Measurements from ENCODE around the gene POPDC2. TPM values are rescaled to one million over a fixed set of nuclear protein-coding genes. Genes with fewer than 3 reads are reported as not detected.
"Not testable (repeated sequence)": the region's sequence is repeated elsewhere in the genome, so short reads cannot be mapped to it uniquely, and the experiment has no call there.

POPDC2 gene
- total RNA-seq, 1 experiment from 2014 or later, result 0.93 TPM

GRCh38 chr3:119596398-119596797, 64.0 kb downstream of the POPDC2 start:
- no peaks in the 10 kb centered on the region for H3K36me3 Mint-ChIP-seq (ENCODE audit: insufficient read depth, unreplicated experiment)
- TF ChIP-seq, protein P1, sequence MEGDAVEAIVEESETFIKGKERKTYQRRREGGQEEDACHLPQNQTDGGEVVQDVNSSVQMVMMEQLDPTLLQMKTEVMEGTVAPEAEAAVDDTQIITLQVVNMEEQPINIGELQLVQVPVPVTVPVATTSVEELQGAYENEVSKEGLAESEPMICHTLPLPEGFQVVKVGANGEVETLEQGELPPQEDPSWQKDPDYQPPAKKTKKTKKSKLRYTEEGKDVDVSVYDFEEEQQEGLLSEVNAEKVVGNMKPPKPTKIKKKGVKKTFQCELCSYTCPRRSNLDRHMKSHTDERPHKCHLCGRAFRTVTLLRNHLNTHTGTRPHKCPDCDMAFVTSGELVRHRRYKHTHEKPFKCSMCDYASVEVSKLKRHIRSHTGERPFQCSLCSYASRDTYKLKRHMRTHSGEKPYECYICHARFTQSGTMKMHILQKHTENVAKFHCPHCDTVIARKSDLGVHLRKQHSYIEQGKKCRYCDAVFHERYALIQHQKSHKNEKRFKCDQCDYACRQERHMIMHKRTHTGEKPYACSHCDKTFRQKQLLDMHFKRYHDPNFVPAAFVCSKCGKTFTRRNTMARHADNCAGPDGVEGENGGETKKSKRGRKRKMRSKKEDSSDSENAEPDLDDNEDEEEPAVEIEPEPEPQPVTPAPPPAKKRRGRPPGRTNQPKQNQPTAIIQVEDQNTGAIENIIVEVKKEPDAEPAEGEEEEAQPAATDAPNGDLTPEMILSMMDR (IDR thresholded peaks at IDR 0.05; ENCODE audit: unreplicated experiment), result no peak
- no peak overlapping the region for H3K27ac Mint-ChIP-seq (ENCODE audit: low read depth, unreplicated experiment)
- DNase-seq (ENCODE audit: unreplicated experiment), result no peak
- H3K4me3 Mint-ChIP-seq (ENCODE audit: unreplicated experiment), result no peak overlapping the region
- intact Hi-C loops (cut with micrococcal nuclease), result no loop called here
- H3K27me3 Mint-ChIP-seq (ENCODE audit: insufficient read depth, unreplicated experiment), result no peaks in the 10 kb centered on the region
- no peaks in the 10 kb centered on the region for H3K9me3 Mint-ChIP-seq (ENCODE audit: unreplicated experiment)
- BruUV-seq (replicated peaks), result no TSS peak
- CTCF ChIA-PET, result no interaction called here
- H3K4me1 Mint-ChIP-seq (ENCODE audit: insufficient read depth, unreplicated experiment), result no peaks in the 10 kb centered on the region
- POLR2A ChIA-PET, result no interaction called here

- H3K27ac Mint-ChIP-seq (ENCODE audit: low read depth, unreplicated experiment), result no peak overlapping the region
Observed at GRCh38 chr3:119595639-119596334, 64.6 kb downstream of the POPDC2 start.

DNA sequence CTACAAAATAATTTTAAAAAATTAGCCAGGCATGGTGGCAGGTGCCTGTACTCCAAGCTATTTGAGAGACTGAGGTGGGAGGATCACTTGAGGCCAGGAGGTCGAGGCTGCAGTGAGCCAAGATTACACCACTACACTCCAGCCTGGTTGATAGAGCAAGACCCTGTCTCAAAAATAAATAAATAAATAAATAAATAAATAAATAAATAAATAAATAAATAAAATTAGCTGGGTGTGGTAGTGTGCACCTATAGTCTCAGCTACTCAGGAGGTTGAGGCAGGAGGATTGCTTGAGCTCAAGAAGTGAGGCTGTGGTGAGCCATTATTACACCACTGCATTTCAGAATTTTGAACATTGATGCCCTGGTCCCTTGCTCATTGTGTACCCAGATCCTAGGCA, 65.5 kb downstream of the POPDC2 start:
- intact Hi-C loops (cut with micrococcal nuclease); H3K27ac Mint-ChIP-seq (ENCODE audit: low read depth, unreplicated experiment); H3K4me3 Mint-ChIP-seq (ENCODE audit: unreplicated experiment); H3K27me3 Mint-ChIP-seq (ENCODE audit: insufficient read depth, unreplicated experiment); CTCF ChIA-PET; BruUV-seq (replicated peaks); H3K4me1 Mint-ChIP-seq (ENCODE audit: insufficient read depth, unreplicated experiment); DNase-seq (ENCODE audit: unreplicated experiment); H3K9me3 Mint-ChIP-seq (ENCODE audit: unreplicated experiment); H3K36me3 Mint-ChIP-seq (ENCODE audit: insufficient read depth, unreplicated experiment): not testable (repeated sequence)
- POLR2A ChIA-PET, result interaction anchor here (0.7 kb wide), 1 partner anchor 125 kb away, joined by 3 read pairs; no protein-coding TSS in a partner anchor

More at GRCh38 chr3:119595639-119596334, 64.6 kb downstream of the POPDC2 start:
- BruUV-seq (replicated peaks), result no TSS peak
- H3K4me1 Mint-ChIP-seq (ENCODE audit: insufficient read depth, unreplicated experiment), result no peaks in the 10 kb centered on the region
- CTCF ChIA-PET, result no interaction called here
- TF ChIP-seq, protein P1 (IDR thresholded peaks at IDR 0.05; ENCODE audit: unreplicated experiment), result no peak
- H3K9me3 Mint-ChIP-seq (ENCODE audit: unreplicated experiment), result no peaks in the 10 kb centered on the region
- DNase-seq (ENCODE audit: unreplicated experiment), result no peak
- POLR2A ChIA-PET, result no interaction called here
- no peaks in the 10 kb centered on the region for H3K27me3 Mint-ChIP-seq (ENCODE audit: insufficient read depth, unreplicated experiment)
- H3K4me3 Mint-ChIP-seq (ENCODE audit: unreplicated experiment), result no peak overlapping the region
- intact Hi-C loops (cut with micrococcal nuclease), result no loop called here
- no peaks in the 10 kb centered on the region for H3K36me3 Mint-ChIP-seq (ENCODE audit: insufficient read depth, unreplicated experiment)

- no TSS peak for BruUV-seq (replicated peaks)
- H3K4me3 Mint-ChIP-seq (ENCODE audit: unreplicated experiment), result no peak overlapping the region
- no peak for DNase-seq (ENCODE audit: unreplicated experiment)
- intact Hi-C loops (cut with micrococcal nuclease), result no loop called here
- peaks cover 8% of the 10 kb centered on the region for H3K9me3 Mint-ChIP-seq (ENCODE audit: unreplicated experiment)
- H3K27ac Mint-ChIP-seq (ENCODE audit: low read depth, unreplicated experiment), result peak overlapping the region; percentile 8
- H3K36me3 Mint-ChIP-seq (ENCODE audit: insufficient read depth, unreplicated experiment), result no peaks in the 10 kb centered on the region
- POLR2A ChIA-PET, result no interaction called here
- CTCF ChIA-PET, result no interaction called here
- TF ChIP-seq, protein P1 (IDR thresholded peaks at IDR 0.05; ENCODE audit: unreplicated experiment), result no peak
- H3K4me1 Mint-ChIP-seq (ENCODE audit: insufficient read depth, unreplicated experiment), result no peaks in the 10 kb centered on the region
- H3K27me3 Mint-ChIP-seq (ENCODE audit: insufficient read depth, unreplicated experiment), result peaks cover 11% of the 10 kb centered on the region
Observed at GRCh38 chr3:119594066-119594465, 66.3 kb downstream of the POPDC2 start.

GRCh38 chr3:119592861-119593260, 67.5 kb downstream of the POPDC2 start:
- POLR2A ChIA-PET, result no interaction called here
- Mint-ChIP-seq H3K27ac (ENCODE audit: low read depth, unreplicated experiment) (no peak overlapping the region), H3K9me3 (ENCODE audit: unreplicated experiment) (peaks cover 8% of the 10 kb centered on the region), H3K4me3 (ENCODE audit: unreplicated experiment) (no peak overlapping the region), H3K36me3 (ENCODE audit: insufficient read depth, unreplicated experiment) (no peaks in the 10 kb centered on the region), H3K4me1 (ENCODE audit: insufficient read depth, unreplicated experiment) (no peaks in the 10 kb centered on the region), H3K27me3 (ENCODE audit: insufficient read depth, unreplicated experiment) (peaks cover 12% of the 10 kb centered on the region)
- TF ChIP-seq, protein P1 (IDR thresholded peaks at IDR 0.05; ENCODE audit: unreplicated experiment), result no peak
- CTCF ChIA-PET, result no interaction called here
- intact Hi-C loops (cut with micrococcal nuclease), result no loop called here
- no TSS peak for BruUV-seq (replicated peaks)
- DNase-seq (ENCODE audit: unreplicated experiment), result no peak

All from MCF 10A (cell line).